BE2C (cell line): ENCODE measurements around the gene PROX1.

ENCODE experiments used
- DNase-seq: peaks from one replicate; pipeline ENCODE4 v3.0.0-alpha.2; 2020
- H3K27me3 ChIP-seq: fragments of 250-450 bp; sonication (Bioruptor Pico); 2 replicates; pipeline ENCODE4 v1.5.1; 2020; ENCODE audit warnings: mild to moderate bottlenecking
- H3K36me3 ChIP-seq: fragments of 250-450 bp; sonication (Bioruptor Pico); 2 replicates; pipeline ENCODE4 v1.5.1; 2020; ENCODE audit warnings: mild to moderate bottlenecking
- H3K4me1 ChIP-seq: fragments of 250-450 bp; sonication (Bioruptor Pico); 2 replicates; pipeline ENCODE4 v1.5.1; 2020
- H3K4me3 ChIP-seq: 2 replicates; pipeline ENCODE4 v1.5.1; 2011; ENCODE audit warnings: low read depth, low read length
- H3K9me3 ChIP-seq: fragments of 250-450 bp; sonication (Bioruptor Pico); 2 replicates; pipeline ENCODE4 v1.5.1; 2020
- CTCF ChIP-seq: IDR thresholded peaks from 2 replicates; pipeline ENCODE4 v1.5.1; 2012; ENCODE audit warnings: mild to moderate bottlenecking, low read depth, low read length

The PROX1 gene

GRCh38 chr1:214068979-214069378 is 81.2 kb downstream of the PROX1 start:
- Histone ChIP-seq H3K9me3 (no peaks in the 10 kb centered on the region), H3K27me3 (no peaks in the 10 kb centered on the region), H3K4me1 (peaks cover 3% of the 10 kb centered on the region), H3K36me3 (no peaks in the 10 kb centered on the region), H3K4me3 (no peak overlapping the region)
- no peak for DNase-seq
- no peak for TF ChIP-seq CTCF

GRCh38 chr1:214071469-214071868 is 83.7 kb downstream of the PROX1 start:
- DNase-seq: no peak

GRCh38 chr1:214072426-214073157 is 84.8 kb downstream of the PROX1 start:
- DNase-seq: no peak
- H3K27me3 ChIP-seq: no peaks in the 10 kb centered on the region
- TF ChIP-seq CTCF: no peak

More at GRCh38 chr1:214071469-214071868, 83.7 kb downstream of the PROX1 start:
- Histone ChIP-seq H3K4me1 (peaks cover 18% of the 10 kb centered on the region), H3K27me3 (no peaks in the 10 kb centered on the region), H3K9me3 (no peaks in the 10 kb centered on the region), H3K36me3 (no peaks in the 10 kb centered on the region), H3K4me3 (no peak overlapping the region)
- no peak for TF ChIP-seq CTCF

GRCh38 chr1:214074477-214074876 is 86.7 kb downstream of the PROX1 start:
- no peaks in the 10 kb centered on the region for H3K27me3 ChIP-seq
- peak; percentile 37 for DNase-seq
- no peak overlapping the region for H3K4me3 ChIP-seq
- TF ChIP-seq CTCF: no peak
- no peaks in the 10 kb centered on the region for H3K36me3 ChIP-seq
- peaks cover 18% of the 10 kb centered on the region for H3K4me1 ChIP-seq
- no peaks in the 10 kb centered on the region for H3K9me3 ChIP-seq

More at GRCh38 chr1:214072426-214073157, 84.8 kb downstream of the PROX1 start:
- Histone ChIP-seq H3K9me3 (no peaks in the 10 kb centered on the region), H3K4me1 (peaks cover 18% of the 10 kb centered on the region), H3K4me3 (no peak overlapping the region), H3K36me3 (no peaks in the 10 kb centered on the region)

- Histone ChIP-seq H3K36me3 (no peaks in the 10 kb centered on the region), H3K27me3 (no peaks in the 10 kb centered on the region), H3K4me3 (no peak overlapping the region), H3K9me3 (no peaks in the 10 kb centered on the region), H3K4me1 (peaks cover 18% of the 10 kb centered on the region)
- DNase-seq: no peak
- no peak for TF ChIP-seq CTCF
These were observed 87.7 kb downstream of the PROX1 start for GRCh38 chr1:214075305-214075998.
